MG63 (cell line): ENCODE measurements around the gene NFU1. TPM values are rescaled to one million over a fixed set of nuclear protein-coding genes. Genes with fewer than 3 reads are reported as not detected.
A peak's percentile ranks its signal among the peaks of the same experiment; 100 is the strongest.
"Not testable (repeated sequence)": the region's sequence is repeated elsewhere in the genome, so short reads cannot be mapped to it uniquely, and the experiment has no call there.

Experiments
- DNase-seq: peaks from one replicate; pipeline ENCODE4 v3.0.0-alpha.2; 2020
- H3K27me3 ChIP-seq: fragments of 250-450 bp; sonication (Bioruptor Pico); 2 replicates; pipeline ENCODE4 v1.5.1; 2020; ENCODE audit warnings: mild to moderate bottlenecking, moderate library complexity
- H3K36me3 ChIP-seq: fragments of 250-450 bp; sonication (Bioruptor Pico); 2 replicates; pipeline ENCODE4 v1.5.1; 2020; ENCODE audit warnings: mild to moderate bottlenecking, moderate library complexity
- H3K4me3 ChIP-seq: fragments of 250-450 bp; sonication (Bioruptor Pico); 2 replicates; pipeline ENCODE4 v1.5.1; 2020; ENCODE audit warnings: mild to moderate bottlenecking, moderate library complexity
- H3K9me3 ChIP-seq: fragments of 250-450 bp; sonication (Bioruptor Pico); 2 replicates; pipeline ENCODE4 v1.5.1; 2020; ENCODE audit warnings: mild to moderate bottlenecking, moderate library complexity
- total RNA-seq: library from RNA; depleted of rRNA; stranded (reverse); fragments of >200 nt; shearing (Covaris generic); gene quantifications from 2 replicates; pipeline ENCODE4 v1.2.3, GENCODE V29; 2014; ENCODE audit warnings: low replicate concordance

The NFU1 gene
- total RNA-seq, 1 experiment from 2014 or later, result 49.4 TPM

GRCh38 chr2:69456950-69457445, 19.8 kb upstream of the NFU1 start:
- Histone ChIP-seq H3K27me3 (no peaks in the 10 kb centered on the region), H3K4me3 (no peak overlapping the region), H3K36me3 (no peaks in the 10 kb centered on the region), H3K9me3 (no peaks in the 10 kb centered on the region)
- DNase-seq, result no peak

- no peaks in the 10 kb centered on the region for H3K36me3 ChIP-seq
- no peak for DNase-seq
- H3K4me3 ChIP-seq, result no peak overlapping the region
- H3K27me3 ChIP-seq, result no peaks in the 10 kb centered on the region
- H3K9me3 ChIP-seq, result no peaks in the 10 kb centered on the region
Observed at GRCh38 chr2:69456154-69456553, 18.9 kb upstream of the NFU1 start.

GRCh38 chr2:69454976-69455375, 17.7 kb upstream of the NFU1 start:
- Histone ChIP-seq H3K27me3 (no peaks in the 10 kb centered on the region), H3K4me3 (no peak overlapping the region), H3K36me3 (no peaks in the 10 kb centered on the region), H3K9me3 (no peaks in the 10 kb centered on the region)
- DNase-seq, result no peak

GRCh38 chr2:69453475-69454129, 16.4 kb upstream of the NFU1 start:
- no peaks in the 10 kb centered on the region for H3K9me3 ChIP-seq
- H3K27me3 ChIP-seq, result no peaks in the 10 kb centered on the region
- H3K36me3 ChIP-seq, result no peaks in the 10 kb centered on the region
- no peak for DNase-seq
- H3K4me3 ChIP-seq, result no peak overlapping the region

- Histone ChIP-seq H3K4me3 (no peak overlapping the region), H3K27me3 (no peaks in the 10 kb centered on the region), H3K9me3 (no peaks in the 10 kb centered on the region), H3K36me3 (no peaks in the 10 kb centered on the region)
- DNase-seq, result no peak
Observed at GRCh38 chr2:69452687-69453086, 15.5 kb upstream of the NFU1 start.

GRCh38 chr2:69450735-69451416, 13.6 kb upstream of the NFU1 start:
- Histone ChIP-seq H3K9me3 (no peaks in the 10 kb centered on the region), H3K36me3 (no peaks in the 10 kb centered on the region), H3K27me3 (no peaks in the 10 kb centered on the region), H3K4me3 (no peak overlapping the region)
- DNase-seq, result no peak

- Histone ChIP-seq H3K4me3 (no peak overlapping the region), H3K36me3 (no peaks in the 10 kb centered on the region), H3K9me3 (no peaks in the 10 kb centered on the region), H3K27me3 (no peaks in the 10 kb centered on the region)
- DNase-seq, result no peak
Observed at GRCh38 chr2:69449906-69450305, 12.7 kb upstream of the NFU1 start.

GRCh38 chr2:69443673-69444072, 6.4 kb upstream of the NFU1 start:
- H3K27me3 ChIP-seq, H3K4me3 ChIP-seq, DNase-seq, H3K36me3 ChIP-seq, H3K9me3 ChIP-seq: not testable (repeated sequence)

- not testable (repeated sequence) for H3K27me3 ChIP-seq, H3K36me3 ChIP-seq, DNase-seq, H3K4me3 ChIP-seq, H3K9me3 ChIP-seq
Observed at GRCh38 chr2:69439499-69439898, 2.3 kb upstream of the NFU1 start.

- Histone ChIP-seq H3K9me3 (peaks cover 2% of the 10 kb centered on the region; the same call in 1 of the 2 replicates), H3K36me3 (no peaks in the 10 kb centered on the region; the same call in 1 of the 2 replicates), H3K27me3 (no peaks in the 10 kb centered on the region), H3K4me3 (no peak overlapping the region)
- DNase-seq, result no peak
Observed at GRCh38 chr2:69438580-69438979, 1.3 kb upstream of the NFU1 start.

GRCh38 chr2:69437751-69438154, 518 bp upstream of the NFU1 start:
- peak overlapping the region; percentile 72 for H3K4me3 ChIP-seq
- peaks cover 2% of the 10 kb centered on the region; the same call in 1 of the 2 replicates for H3K9me3 ChIP-seq
- peak; percentile 23 for DNase-seq
- no peaks in the 10 kb centered on the region; the same call in 1 of the 2 replicates for H3K36me3 ChIP-seq
- no peaks in the 10 kb centered on the region for H3K27me3 ChIP-seq

GRCh38 chr2:69436596-69436937, 668 bp downstream of the NFU1 start:
- Histone ChIP-seq H3K9me3 (peaks cover 2% of the 10 kb centered on the region; the same call in 1 of the 2 replicates), H3K36me3 (peaks cover 4% of the 10 kb centered on the region), H3K27me3 (no peaks in the 10 kb centered on the region), H3K4me3 (peak overlapping the region; percentile 72)
- no peak for DNase-seq

GRCh38 chr2:69434753-69435152, 2.5 kb downstream of the NFU1 start:
- Histone ChIP-seq H3K9me3 (peaks cover 2% of the 10 kb centered on the region; the same call in 1 of the 2 replicates), H3K4me3 (no peak overlapping the region), H3K27me3 (no peaks in the 10 kb centered on the region), H3K36me3 (peaks cover 9% of the 10 kb centered on the region)
- no peak for DNase-seq

- Histone ChIP-seq H3K36me3 (peaks cover 18% of the 10 kb centered on the region), H3K27me3 (no peaks in the 10 kb centered on the region), H3K4me3 (no peak overlapping the region), H3K9me3 (no peaks in the 10 kb centered on the region)
- no peak for DNase-seq
Observed at GRCh38 chr2:69429491-69430183, 7.6 kb downstream of the NFU1 start.

GRCh38 chr2:69428981-69429380, 8.3 kb downstream of the NFU1 start:
- H3K36me3 ChIP-seq, result peaks cover 18% of the 10 kb centered on the region
- H3K4me3 ChIP-seq, result no peak overlapping the region
- DNase-seq, result no peak
- H3K27me3 ChIP-seq, result no peaks in the 10 kb centered on the region
- no peaks in the 10 kb centered on the region for H3K9me3 ChIP-seq

- Histone ChIP-seq H3K36me3 (peaks cover 17% of the 10 kb centered on the region), H3K4me3 (no peak overlapping the region), H3K27me3 (no peaks in the 10 kb centered on the region), H3K9me3 (no peaks in the 10 kb centered on the region)
- DNase-seq, result no peak
Observed at GRCh38 chr2:69424419-69424818, 12.8 kb downstream of the NFU1 start.

GRCh38 chr2:69422198-69422597, 15.0 kb downstream of the NFU1 start:
- Histone ChIP-seq H3K27me3 (no peaks in the 10 kb centered on the region), H3K4me3 (no peak overlapping the region), H3K36me3 (peaks cover 21% of the 10 kb centered on the region), H3K9me3 (no peaks in the 10 kb centered on the region)
- DNase-seq, result no peak
